GM23338 (cell line): ENCODE results near the gene FBXW12.

Experiments
- CTCF ChIP-seq, 2 experiments: fragments of 200-600 bp in 1 of 2; sonication (generic) in 1 of 2; conservative IDR thresholded peaks; 2 replicates each; pipeline versions ENCODE4 v1.5.1 to v1.6.1; 2016 to 2017; ENCODE audit warnings: antibody characterized with exemption in 2 of 2, low read depth in 2 of 2, mild to moderate bottlenecking in 2 of 2, moderate library complexity in 1 of 2
- EZH2 ChIP-seq: fragments of 200-600 bp; sonication (generic); IDR thresholded peaks from one replicate; pipeline ENCODE4 v1.8.0; 2017; ENCODE audit warnings: antibody characterized with exemption, mild to moderate bottlenecking, low read depth; ENCODE audit not compliant: unreplicated experiment
- EZH2phosphoT487 ChIP-seq: fragments of 200-600 bp; sonication (generic); IDR thresholded peaks from one replicate; pipeline ENCODE4 v1.8.1; 2018; ENCODE audit warnings: antibody characterized with exemption; ENCODE audit not compliant: unreplicated experiment
- ZNF331 ChIP-seq: fragments of 250-450 bp; sonication (Bioruptor Pico); IDR thresholded peaks from 2 replicates; pipeline ENCODE4 v1.5.0; 2020; ENCODE audit warnings: low read depth, mild to moderate bottlenecking, moderate library complexity

- no peak for TF ChIP-seq CTCF (conservative IDR thresholded peaks at IDR 0.05; ENCODE audit: low read depth in 2 of 2)
- no peak for TF ChIP-seq ZNF331 (CRISPR knock-in tag)
- TF ChIP-seq EZH2phosphoT487: no peak
- no peak for TF ChIP-seq EZH2
Measured at GRCh38 chr3:48405343-48405881, 33.4 kb downstream of the FBXW12 start.
